Adrenal gland (tissue), 12 donors: Measurements from ENCODE around the gene SULT2B1. TPM values are rescaled to one million over a fixed set of nuclear protein-coding genes. Genes with fewer than 3 reads are reported as not detected.
"Not testable (repeated sequence)": the region's sequence is repeated elsewhere in the genome, so short reads cannot be mapped to it uniquely, and the experiment has no call there.

Experiments
- DNase-seq, 7 donors: peaks; one replicate each; pipeline ENCODE4 v3.0.0-alpha.2; 2019 to 2020
- H3K27ac ChIP-seq, 5 donors: fragments of 200-600 bp; sonication (generic) in 4 of 5; 1 replicate in 3 of 5; 2 replicates in 2 of 5; pipeline versions ENCODE4 v1.5.1 to v1.8.0; 2016 to 2020; ENCODE audit warnings: mild to moderate bottlenecking in 1 of 5
- H3K27me3 ChIP-seq: fragments of 200-600 bp; 2 replicates; pipeline ENCODE4 v1.8.0; 2021
- H3K36me3 ChIP-seq, 2 donors: fragments of 200-600 bp; replicated peaks in 1 of 2; 1 replicate in 1 of 2; 2 replicates in 1 of 2; pipeline versions ENCODE4 v1.5.1 to v1.8.0; 2018 to 2022
- H3K4me1 ChIP-seq, 2 donors: fragments of 200-600 bp; replicated peaks in 1 of 2; 1 replicate in 1 of 2; 2 replicates in 1 of 2; pipeline versions ENCODE4 v1.5.1 to v1.8.0; 2018 to 2021
- H3K4me3 ChIP-seq, 4 donors: fragments of 200-600 bp; sonication (generic) in 3 of 4; one replicate each; pipeline ENCODE4 v1.5.1; 2016 to 2018
- H3K9me3 ChIP-seq, 3 donors: fragments of 200-600 bp; sonication (generic) in 1 of 3; replicated peaks in 1 of 3; 1 replicate in 2 of 3; 2 replicates in 1 of 3; pipeline versions ENCODE4 v1.5.1 to v1.8.0; 2016 to 2021
- CTCF ChIP-seq, 6 experiments: fragments of 450-650 bp in 4 of 6; fragments of 200-600 bp in 2 of 6; sonication (generic) in 1 of 6; IDR thresholded peaks; 1 replicate in 5 of 6; 2 replicates in 1 of 6; pipeline versions ENCODE4 v1.5.1 to v1.8.0; 2016 to 2021; ENCODE audit warnings: antibody characterized with exemption in 6 of 6, mild to moderate bottlenecking in 2 of 6, moderate library complexity in 1 of 6
- POLR2A ChIP-seq, 2 donors: fragments of 450-650 bp; IDR thresholded peaks; one replicate each; pipeline ENCODE4 v1.6.1; 2017; ENCODE audit warnings: antibody characterized with exemption in 2 of 2, mild to moderate bottlenecking in 2 of 2, moderate library complexity in 1 of 2
- WGBS, 4 donors: extraction: QIAGEN DNeasy Blood & Tissue Kit in 2 of 4; methylation state at CpG; one replicate each; pipeline versions ENCODE4 v1.1.5 to v1.1.7; 2013 to 2017; 5-methylcytosine and 5-hydroxymethylcytosine counted together
- intact Hi-C, 2 donors: fragments of 100-400 bp; cut with DNase I; formaldehyde crosslinking; loops; one replicate each; pipeline versions ENCODE4 v1.14.1 to v1.15.0; 2022 to 2023
- polyA plus RNA-seq, 3 donors: library from polyadenylated mRNA; stranded (reverse); fragments of 200-250 nt in 2 of 3; fragments of 350-450 nt in 1 of 3; fragmentation: Illumina TruSeq in 1 of 3; extraction: RNeasy Lipid Tissue Mini Kit (QIAGEN cat#74804) in 1 of 3; gene quantifications; one replicate each; pipeline ENCODE4 v1.2.3, GENCODE V29; 2013 to 2014
- total RNA-seq, 9 donors: library from RNA; depleted of rRNA in 4 of 9; stranded (reverse); fragments of >200 nt in 4 of 9; fragments of 120-200 nt in 1 of 9; fragmentation: NEBNext Ultra II Directional in 1 of 9; extraction: Animal tissue kit (Norgen Biotek cat#: 25700) in 1 of 9; gene quantifications; one replicate each; pipeline versions ENCODE4 v1.1.0 to v1.2.4, GENCODE V29; 2013 to 2023
- donor health status: healthy with polysubstance abuse.
- donor health status: Bipolar disorder and iron deficiency.
- donor health status: DM: yes; HTN: yes; CAD: no.
- donor health status: DM: no; HTN: no; CAD: no.
- donor health status: DM: no; HTN: no; CAD: no.
- donor health status: DM: yes; HTN: yes; CAD: no.

SULT2B1 gene
- total and polyA plus RNA-seq, 12 donors = 0.22 to 1.4 (median 0.52) TPM; not detected in 3

DNA sequence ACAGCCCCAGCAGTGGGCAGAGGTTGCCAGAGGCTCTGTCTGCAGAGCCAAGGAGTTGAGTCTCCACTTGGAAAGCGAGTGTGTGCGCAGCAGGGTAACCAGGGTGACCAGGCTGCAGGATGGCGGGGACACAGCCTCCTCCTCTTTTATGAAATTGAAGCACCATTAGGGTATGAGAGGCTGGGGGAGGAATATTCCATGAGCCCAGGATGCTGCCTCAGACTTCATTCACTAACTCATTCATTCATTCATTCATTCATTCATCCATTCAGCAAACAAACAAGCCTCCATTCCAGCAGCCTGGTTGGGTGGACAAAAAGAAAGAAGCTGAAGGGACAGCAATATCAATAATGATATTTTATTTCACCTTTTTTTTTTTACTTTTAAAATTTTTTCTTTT lies 33.8 kb upstream of the SULT2B1 start:
- no peaks in the 10 kb centered on the region for H3K9me3 ChIP-seq
- peaks cover 0 to 7% of the 10 kb centered on the region in 2 donors for H3K4me1 ChIP-seq
- DNase-seq = no peak
- WGBS, 4 donors = 76 to 93% (median 85%) methylated on average over 3 of the region's 3 CpGs
- intact Hi-C loops = no loop called here
- H3K27ac ChIP-seq = no peak overlapping the region
- no peaks in the 10 kb centered on the region for H3K36me3 ChIP-seq
- TF ChIP-seq POLR2A (IDR thresholded peaks at IDR 0.05) (no peak), CTCF (IDR thresholded peaks at IDR 0.05) (no peak)
- H3K27me3 ChIP-seq = peaks cover 5% of the 10 kb centered on the region
- H3K4me3 ChIP-seq = no peak overlapping the region

GRCh38 chr19:48519426-48519825 lies 32.5 kb upstream of the SULT2B1 start:
- intact Hi-C loops, H3K4me3 ChIP-seq, DNase-seq, H3K27ac ChIP-seq, H3K9me3 ChIP-seq, H3K27me3 ChIP-seq, H3K4me1 ChIP-seq, H3K36me3 ChIP-seq: not testable (repeated sequence)
- 54 to 93% (median 76%) methylated on average over 3 to 4 of the region's 4 CpGs for WGBS, 4 donors

DNA sequence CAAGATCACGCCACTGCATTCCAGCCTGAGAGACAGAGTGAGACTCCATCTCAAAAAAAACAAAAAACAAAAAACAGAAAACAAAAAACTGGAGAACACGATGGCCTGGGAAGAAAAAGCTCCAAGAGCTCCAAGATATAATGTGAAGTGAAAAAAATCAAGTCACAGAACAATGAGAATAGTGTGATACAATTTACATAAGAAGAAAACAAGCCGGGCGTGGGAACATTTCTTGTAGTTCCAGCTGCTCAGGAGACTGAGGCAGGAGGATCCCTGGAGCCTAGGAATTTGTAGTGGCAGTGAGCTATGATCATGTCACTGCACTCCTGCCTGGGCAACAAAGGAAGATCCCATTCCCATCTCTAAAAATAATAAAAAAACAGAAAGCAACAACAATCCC lies 31.8 kb upstream of the SULT2B1 start:
- no peaks in the 10 kb centered on the region for H3K27me3 ChIP-seq
- no peaks in the 10 kb centered on the region for H3K9me3 ChIP-seq
- no peak overlapping the region for H3K4me3 ChIP-seq
- no peak overlapping the region for H3K27ac ChIP-seq
- H3K36me3 ChIP-seq = no peaks in the 10 kb centered on the region
- 68 to 87% (median 77%) methylated on average over 4 of the region's 4 CpGs for WGBS, 4 donors
- TF ChIP-seq POLR2A (IDR thresholded peaks at IDR 0.05) = no peak
- intact Hi-C loops = no loop called here
- DNase-seq = no peak
- no peaks in the 10 kb centered on the region for H3K4me1 ChIP-seq

DNA sequence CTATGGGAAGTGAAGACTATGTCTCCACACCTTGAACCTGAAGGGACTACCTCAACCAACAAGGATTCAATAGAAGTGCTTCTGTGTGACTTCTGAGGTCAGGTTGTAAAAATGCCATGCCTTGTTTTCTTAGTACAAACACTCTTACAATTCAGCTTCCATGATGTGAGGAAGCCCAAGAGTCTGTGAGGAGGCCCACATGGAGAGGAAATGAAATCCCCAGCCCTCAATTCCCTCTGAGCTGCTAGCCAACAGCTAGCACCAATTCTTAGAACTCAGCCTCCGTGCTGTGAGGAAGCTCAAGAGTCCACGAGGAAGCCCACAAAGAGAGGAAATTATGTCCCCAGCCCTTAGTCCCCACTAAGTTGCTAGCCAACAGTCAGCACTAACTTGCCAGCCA lies 27.8 kb upstream of the SULT2B1 start:
- Histone ChIP-seq H3K36me3 (no peaks in the 10 kb centered on the region), H3K27me3 (no peaks in the 10 kb centered on the region), H3K27ac (no peak overlapping the region), H3K9me3 (peaks cover 0 to 12% (median 0%) of the 10 kb centered on the region in 3 donors), H3K4me3 (no peak overlapping the region), H3K4me1 (no peaks in the 10 kb centered on the region)
- intact Hi-C loops = no loop called here
- WGBS, 4 donors = 71 to 100% (median 87%) methylated on average over 2 of the region's 2 CpGs
- DNase-seq = no peak
- no peak for TF ChIP-seq CTCF (IDR thresholded peaks at IDR 0.05)
- TF ChIP-seq POLR2A (IDR thresholded peaks at IDR 0.05) = no peak

DNA sequence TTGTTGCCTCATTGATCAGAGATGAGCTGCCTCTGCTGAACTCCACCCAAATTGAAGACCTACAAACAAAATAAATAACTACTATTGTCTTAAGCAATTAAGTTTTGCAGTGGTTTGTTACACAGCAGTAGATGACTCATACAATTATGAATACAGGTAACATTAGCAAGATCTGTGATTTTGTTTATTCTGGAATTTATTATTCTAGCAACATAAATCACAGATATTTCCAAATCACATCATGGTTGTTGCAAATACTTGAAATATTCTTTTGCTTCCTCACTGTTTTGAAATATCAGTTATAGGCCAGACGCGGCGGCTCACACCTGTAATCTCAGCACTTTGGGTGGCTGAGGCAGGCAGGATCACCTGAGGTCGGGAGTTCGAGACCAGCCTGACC lies 27.2 kb upstream of the SULT2B1 start:
- Histone ChIP-seq H3K9me3 (peaks cover 0 to 12% (median 0%) of the 10 kb centered on the region in 3 donors), H3K4me3 (no peak overlapping the region), H3K36me3 (no peaks in the 10 kb centered on the region), H3K4me1 (no peaks in the 10 kb centered on the region), H3K27ac (no peak overlapping the region), H3K27me3 (no peaks in the 10 kb centered on the region)
- WGBS, 4 donors = 87 to 94% (median 93%) methylated on average over 5 of the region's 5 CpGs
- no peak for DNase-seq
- no peak for TF ChIP-seq CTCF (IDR thresholded peaks at IDR 0.05)
- TF ChIP-seq POLR2A (IDR thresholded peaks at IDR 0.05) = no peak
- intact Hi-C loops = no loop called here
